HEK293 (cell line): ENCODE data around the gene C1QTNF12.
A peak's percentile ranks its signal among the peaks of the same experiment; 100 is the strongest.

Experiments
- SCRT2 ChIP-seq: fragments of 450-650 bp; formaldehyde crosslinking; IDR thresholded peaks from 2 replicates; pipeline ENCODE4 v1.5.1; 2016; ENCODE audit warnings: missing biosample characterization, missing genetic modification characterization
- SP7 ChIP-seq: fragments of 450-650 bp; formaldehyde crosslinking; IDR thresholded peaks from 2 replicates; pipeline ENCODE4 v1.5.1; 2016; ENCODE audit warnings: missing biosample characterization, missing genetic modification characterization
- TCF7L2 ChIP-seq: IDR thresholded peaks from 2 replicates; pipeline ENCODE4 v1.6.1; 2011; ENCODE audit warnings: low read depth, mild to moderate bottlenecking, inconsistent platforms, low read length, moderate library complexity, borderline replicate concordance
- ZEB2 ChIP-seq: fragments of 450-650 bp; formaldehyde crosslinking; IDR thresholded peaks from 2 replicates; pipeline ENCODE4 v1.5.1; 2016; ENCODE audit warnings: missing biosample characterization, missing genetic modification characterization
- ZNF133 ChIP-seq: fragments of 450-650 bp; formaldehyde crosslinking; IDR thresholded peaks from 2 replicates; pipeline ENCODE4 v1.5.1; 2016; ENCODE audit warnings: missing biosample characterization, missing genetic modification characterization
- ZNF248 ChIP-seq: fragments of 450-650 bp; formaldehyde crosslinking; IDR thresholded peaks from 2 replicates; pipeline ENCODE4 v1.5.1; 2017; ENCODE audit warnings: missing biosample characterization, missing genetic modification characterization
- ZNF529 ChIP-seq: fragments of 450-650 bp; formaldehyde crosslinking; IDR thresholded peaks from 2 replicates; pipeline ENCODE4 v1.5.1; 2017; ENCODE audit warnings: missing genetic modification characterization, missing biosample characterization; ENCODE audit not compliant: insufficient replicate concordance
- ZNF530 ChIP-seq: fragments of 450-650 bp; formaldehyde crosslinking; IDR thresholded peaks from 2 replicates; pipeline ENCODE4 v1.5.1; 2016; ENCODE audit warnings: low read depth, missing biosample characterization, missing genetic modification characterization
- ZNF670 ChIP-seq: fragments of 450-650 bp; formaldehyde crosslinking; IDR thresholded peaks from 2 replicates; pipeline ENCODE4 v1.5.1; 2016; ENCODE audit warnings: missing biosample characterization, missing genetic modification characterization, low read depth
- ZNF792 ChIP-seq: fragments of 450-650 bp; formaldehyde crosslinking; IDR thresholded peaks from 2 replicates; pipeline ENCODE4 v1.5.1; 2016; ENCODE audit warnings: missing biosample characterization, missing genetic modification characterization
- ZSCAN16 ChIP-seq: fragments of 450-650 bp; formaldehyde crosslinking; IDR thresholded peaks from 2 replicates; pipeline ENCODE4 v1.5.1; 2016; ENCODE audit warnings: missing biosample characterization, missing genetic modification characterization
- TF ChIP-seq, protein P1 (sequence below): fragments of 450-650 bp; formaldehyde crosslinking; conservative IDR thresholded peaks from 2 replicates; pipeline ENCODE4 v1.5.1; 2016; ENCODE audit warnings: low read depth, missing biosample characterization, missing genetic modification characterization
- TF ChIP-seq, protein P2 (sequence below): fragments of 450-650 bp; formaldehyde crosslinking; IDR thresholded peaks from 2 replicates; pipeline ENCODE4 v1.5.1; 2016; ENCODE audit warnings: missing biosample characterization, missing genetic modification characterization, low read depth
- TF ChIP-seq, protein P3 (sequence below): fragments of 450-650 bp; formaldehyde crosslinking; IDR thresholded peaks from 2 replicates; pipeline ENCODE4 v1.5.1; 2016; ENCODE audit warnings: missing biosample characterization, missing genetic modification characterization
- TF ChIP-seq, protein P4 (sequence below): fragments of 450-650 bp; formaldehyde crosslinking; optimal IDR thresholded peaks from 2 replicates; pipeline ENCODE3; 2016; ENCODE audit warnings: missing biosample characterization, mild to moderate bottlenecking, missing genetic modification characterization
- TF ChIP-seq, protein P5 (sequence below): fragments of 450-650 bp; formaldehyde crosslinking; IDR thresholded peaks from 2 replicates; pipeline ENCODE4 v1.5.1; 2016; ENCODE audit warnings: missing biosample characterization, missing genetic modification characterization
- TF ChIP-seq, protein P6 (sequence below): fragments of 450-650 bp; formaldehyde crosslinking; IDR thresholded peaks from 2 replicates; pipeline ENCODE4 v1.5.1; 2016; ENCODE audit warnings: missing biosample characterization, missing genetic modification characterization
- TF ChIP-seq, protein P7 (sequence below): fragments of 450-650 bp; formaldehyde crosslinking; IDR thresholded peaks from 2 replicates; pipeline ENCODE4 v1.5.1; 2016; ENCODE audit warnings: missing biosample characterization, missing genetic modification characterization
- TF ChIP-seq, protein P8 (sequence below): fragments of 450-650 bp; IDR thresholded peaks from 2 replicates; pipeline ENCODE4 v1.5.1; 2018; ENCODE audit warnings: missing biosample characterization, mild to moderate bottlenecking, missing genetic modification characterization

Gene C1QTNF12

DNA sequence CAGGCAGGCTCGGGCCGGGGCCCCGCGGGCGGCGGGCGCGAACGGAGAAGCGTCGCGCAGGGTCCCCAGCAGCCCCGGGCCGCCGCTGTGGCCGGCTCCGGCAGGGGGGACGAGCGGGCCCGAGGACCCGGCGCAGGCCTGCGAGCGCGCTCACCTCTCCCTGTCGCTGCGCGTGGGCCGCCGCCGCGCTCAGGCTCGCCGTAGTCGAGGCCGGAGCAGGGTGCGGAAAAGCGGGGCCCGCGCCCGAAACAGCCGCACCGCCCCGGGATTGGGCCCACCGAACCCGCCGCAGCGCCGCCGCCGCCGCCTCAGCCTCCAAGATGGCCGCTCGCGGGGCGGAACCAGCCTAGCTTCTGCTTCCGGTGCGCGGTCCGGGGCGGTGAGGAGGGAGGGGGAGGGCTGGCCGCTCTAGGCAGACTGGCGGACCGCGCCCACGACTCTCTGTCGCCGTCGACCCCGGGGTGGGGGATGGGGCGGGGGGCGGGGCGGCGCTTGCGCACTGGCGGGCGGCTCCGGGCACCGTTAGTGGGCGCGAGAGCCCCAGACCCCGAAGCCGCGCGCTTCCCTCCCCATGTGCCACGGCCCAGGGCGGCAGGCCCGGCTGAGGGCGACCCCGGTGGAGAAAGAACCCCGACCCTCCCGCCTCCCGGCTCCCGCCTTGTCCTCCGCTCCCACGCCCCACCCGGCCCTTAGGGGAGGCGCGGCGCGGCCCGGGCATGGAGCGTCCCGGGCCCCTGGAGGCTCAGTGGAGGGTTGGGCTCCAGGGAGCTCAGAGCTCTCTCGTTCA is 27.2 kb upstream of the C1QTNF12 start, which contains the start of gene UBE2J2 (continued):
- TF ChIP-seq, protein P1, sequence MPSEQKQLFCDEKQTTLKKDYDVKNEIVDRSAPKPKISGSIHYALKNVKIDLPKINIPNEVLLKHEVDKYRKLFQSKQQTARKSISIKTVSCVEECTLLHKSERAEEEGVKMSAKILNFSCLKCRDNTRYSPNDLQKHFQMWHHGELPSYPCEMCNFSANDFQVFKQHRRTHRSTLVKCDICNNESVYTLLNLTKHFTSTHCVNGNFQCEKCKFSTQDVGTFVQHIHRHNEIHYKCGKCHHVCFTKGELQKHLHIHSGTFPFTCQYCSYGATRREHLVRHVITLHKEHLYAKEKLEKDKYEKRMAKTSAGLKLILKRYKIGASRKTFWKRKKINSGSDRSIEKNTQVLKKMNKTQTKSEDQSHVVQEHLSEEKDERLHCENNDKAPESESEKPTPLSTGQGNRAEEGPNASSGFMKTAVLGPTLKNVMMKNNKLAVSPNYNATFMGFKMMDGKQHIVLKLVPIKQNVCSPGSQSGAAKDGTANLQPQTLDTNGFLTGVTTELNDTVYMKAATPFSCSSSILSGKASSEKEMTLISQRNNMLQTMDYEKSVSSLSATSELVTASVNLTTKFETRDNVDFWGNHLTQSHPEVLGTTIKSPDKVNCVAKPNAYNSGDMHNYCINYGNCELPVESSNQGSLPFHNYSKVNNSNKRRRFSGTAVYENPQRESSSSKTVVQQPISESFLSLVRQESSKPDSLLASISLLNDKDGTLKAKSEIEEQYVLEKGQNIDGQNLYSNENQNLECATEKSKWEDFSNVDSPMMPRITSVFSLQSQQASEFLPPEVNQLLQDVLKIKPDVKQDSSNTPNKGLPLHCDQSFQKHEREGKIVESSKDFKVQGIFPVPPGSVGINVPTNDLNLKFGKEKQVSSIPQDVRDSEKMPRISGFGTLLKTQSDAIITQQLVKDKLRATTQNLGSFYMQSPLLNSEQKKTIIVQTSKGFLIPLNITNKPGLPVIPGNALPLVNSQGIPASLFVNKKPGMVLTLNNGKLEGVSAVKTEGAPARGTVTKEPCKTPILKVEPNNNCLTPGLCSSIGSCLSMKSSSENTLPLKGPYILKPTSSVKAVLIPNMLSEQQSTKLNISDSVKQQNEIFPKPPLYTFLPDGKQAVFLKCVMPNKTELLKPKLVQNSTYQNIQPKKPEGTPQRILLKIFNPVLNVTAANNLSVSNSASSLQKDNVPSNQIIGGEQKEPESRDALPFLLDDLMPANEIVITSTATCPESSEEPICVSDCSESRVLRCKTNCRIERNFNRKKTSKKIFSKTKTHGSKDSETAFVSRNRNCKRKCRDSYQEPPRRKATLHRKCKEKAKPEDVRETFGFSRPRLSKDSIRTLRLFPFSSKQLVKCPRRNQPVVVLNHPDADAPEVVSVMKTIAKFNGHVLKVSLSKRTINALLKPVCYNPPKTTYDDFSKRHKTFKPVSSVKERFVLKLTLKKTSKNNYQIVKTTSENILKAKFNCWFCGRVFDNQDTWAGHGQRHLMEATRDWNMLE (tag by site-specific recombination): peak; percentile 71; the same call in 1 of the 2 replicates
- TF ChIP-seq ZEB2 (tag by site-specific recombination) (peak; percentile 69; the same call in 1 of the 2 replicates), ZNF792 (tag by site-specific recombination) (no peak), TCF7L2 (no peak), ZNF248 (tag by site-specific recombination) (no peak), ZSCAN16 (tag by site-specific recombination) (no peak), ZNF670 (tag by site-specific recombination) (no peak), SCRT2 (no peak), ZNF530 (tag by site-specific recombination) (no peak), SP7 (0 out of 2 replicates have a peak, but pooled peaks have one; percentile 27), ZNF133 (tag by site-specific recombination) (no peak), ZNF529 (tag by site-specific recombination) (no peak)
- TF ChIP-seq, protein P2, sequence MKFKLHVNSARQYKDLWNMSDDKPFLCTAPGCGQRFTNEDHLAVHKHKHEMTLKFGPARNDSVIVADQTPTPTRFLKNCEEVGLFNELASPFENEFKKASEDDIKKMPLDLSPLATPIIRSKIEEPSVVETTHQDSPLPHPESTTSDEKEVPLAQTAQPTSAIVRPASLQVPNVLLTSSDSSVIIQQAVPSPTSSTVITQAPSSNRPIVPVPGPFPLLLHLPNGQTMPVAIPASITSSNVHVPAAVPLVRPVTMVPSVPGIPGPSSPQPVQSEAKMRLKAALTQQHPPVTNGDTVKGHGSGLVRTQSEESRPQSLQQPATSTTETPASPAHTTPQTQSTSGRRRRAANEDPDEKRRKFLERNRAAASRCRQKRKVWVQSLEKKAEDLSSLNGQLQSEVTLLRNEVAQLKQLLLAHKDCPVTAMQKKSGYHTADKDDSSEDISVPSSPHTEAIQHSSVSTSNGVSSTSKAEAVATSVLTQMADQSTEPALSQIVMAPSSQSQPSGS (tag by site-specific recombination): no peak
- TF ChIP-seq, protein P3, sequence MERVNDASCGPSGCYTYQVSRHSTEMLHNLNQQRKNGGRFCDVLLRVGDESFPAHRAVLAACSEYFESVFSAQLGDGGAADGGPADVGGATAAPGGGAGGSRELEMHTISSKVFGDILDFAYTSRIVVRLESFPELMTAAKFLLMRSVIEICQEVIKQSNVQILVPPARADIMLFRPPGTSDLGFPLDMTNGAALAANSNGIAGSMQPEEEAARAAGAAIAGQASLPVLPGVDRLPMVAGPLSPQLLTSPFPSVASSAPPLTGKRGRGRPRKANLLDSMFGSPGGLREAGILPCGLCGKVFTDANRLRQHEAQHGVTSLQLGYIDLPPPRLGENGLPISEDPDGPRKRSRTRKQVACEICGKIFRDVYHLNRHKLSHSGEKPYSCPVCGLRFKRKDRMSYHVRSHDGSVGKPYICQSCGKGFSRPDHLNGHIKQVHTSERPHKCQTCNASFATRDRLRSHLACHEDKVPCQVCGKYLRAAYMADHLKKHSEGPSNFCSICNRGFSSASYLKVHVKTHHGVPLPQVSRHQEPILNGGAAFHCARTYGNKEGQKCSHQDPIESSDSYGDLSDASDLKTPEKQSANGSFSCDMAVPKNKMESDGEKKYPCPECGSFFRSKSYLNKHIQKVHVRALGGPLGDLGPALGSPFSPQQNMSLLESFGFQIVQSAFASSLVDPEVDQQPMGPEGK (tag by site-specific recombination): peak; percentile 51
- TF ChIP-seq, protein P4, sequence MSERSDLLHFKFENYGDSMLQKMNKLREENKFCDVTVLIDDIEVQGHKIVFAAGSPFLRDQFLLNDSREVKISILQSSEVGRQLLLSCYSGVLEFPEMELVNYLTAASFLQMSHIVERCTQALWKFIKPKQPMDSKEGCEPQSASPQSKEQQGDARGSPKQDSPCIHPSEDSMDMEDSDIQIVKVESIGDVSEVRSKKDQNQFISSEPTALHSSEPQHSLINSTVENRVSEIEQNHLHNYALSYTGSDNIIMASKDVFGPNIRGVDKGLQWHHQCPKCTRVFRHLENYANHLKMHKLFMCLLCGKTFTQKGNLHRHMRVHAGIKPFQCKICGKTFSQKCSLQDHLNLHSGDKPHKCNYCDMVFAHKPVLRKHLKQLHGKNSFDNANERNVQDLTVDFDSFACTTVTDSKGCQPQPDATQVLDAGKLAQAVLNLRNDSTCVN (tag by site-specific recombination): peak; percentile 62
- TF ChIP-seq, protein P5, sequence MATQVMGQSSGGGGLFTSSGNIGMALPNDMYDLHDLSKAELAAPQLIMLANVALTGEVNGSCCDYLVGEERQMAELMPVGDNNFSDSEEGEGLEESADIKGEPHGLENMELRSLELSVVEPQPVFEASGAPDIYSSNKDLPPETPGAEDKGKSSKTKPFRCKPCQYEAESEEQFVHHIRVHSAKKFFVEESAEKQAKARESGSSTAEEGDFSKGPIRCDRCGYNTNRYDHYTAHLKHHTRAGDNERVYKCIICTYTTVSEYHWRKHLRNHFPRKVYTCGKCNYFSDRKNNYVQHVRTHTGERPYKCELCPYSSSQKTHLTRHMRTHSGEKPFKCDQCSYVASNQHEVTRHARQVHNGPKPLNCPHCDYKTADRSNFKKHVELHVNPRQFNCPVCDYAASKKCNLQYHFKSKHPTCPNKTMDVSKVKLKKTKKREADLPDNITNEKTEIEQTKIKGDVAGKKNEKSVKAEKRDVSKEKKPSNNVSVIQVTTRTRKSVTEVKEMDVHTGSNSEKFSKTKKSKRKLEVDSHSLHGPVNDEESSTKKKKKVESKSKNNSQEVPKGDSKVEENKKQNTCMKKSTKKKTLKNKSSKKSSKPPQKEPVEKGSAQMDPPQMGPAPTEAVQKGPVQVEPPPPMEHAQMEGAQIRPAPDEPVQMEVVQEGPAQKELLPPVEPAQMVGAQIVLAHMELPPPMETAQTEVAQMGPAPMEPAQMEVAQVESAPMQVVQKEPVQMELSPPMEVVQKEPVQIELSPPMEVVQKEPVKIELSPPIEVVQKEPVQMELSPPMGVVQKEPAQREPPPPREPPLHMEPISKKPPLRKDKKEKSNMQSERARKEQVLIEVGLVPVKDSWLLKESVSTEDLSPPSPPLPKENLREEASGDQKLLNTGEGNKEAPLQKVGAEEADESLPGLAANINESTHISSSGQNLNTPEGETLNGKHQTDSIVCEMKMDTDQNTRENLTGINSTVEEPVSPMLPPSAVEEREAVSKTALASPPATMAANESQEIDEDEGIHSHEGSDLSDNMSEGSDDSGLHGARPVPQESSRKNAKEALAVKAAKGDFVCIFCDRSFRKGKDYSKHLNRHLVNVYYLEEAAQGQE (tag by site-specific recombination): no peak
- TF ChIP-seq, protein P6, sequence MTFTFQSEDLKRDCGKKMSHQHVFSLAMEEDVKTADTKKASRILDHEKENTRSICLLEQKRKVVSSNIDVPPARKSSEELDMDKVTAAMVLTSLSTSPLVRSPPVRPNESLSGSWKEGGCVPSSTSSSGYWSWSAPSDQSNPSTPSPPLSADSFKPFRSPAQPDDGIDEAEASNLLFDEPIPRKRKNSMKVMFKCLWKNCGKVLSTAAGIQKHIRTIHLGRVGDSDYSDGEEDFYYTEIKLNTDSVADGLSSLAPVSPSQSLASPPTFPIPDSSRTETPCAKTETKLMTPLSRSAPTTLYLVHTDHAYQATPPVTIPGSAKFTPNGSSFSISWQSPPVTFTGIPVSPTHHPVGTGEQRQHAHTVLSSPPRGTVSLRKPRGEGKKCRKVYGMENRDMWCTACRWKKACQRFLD (tag by site-specific recombination): no peak
- TF ChIP-seq, protein P7, sequence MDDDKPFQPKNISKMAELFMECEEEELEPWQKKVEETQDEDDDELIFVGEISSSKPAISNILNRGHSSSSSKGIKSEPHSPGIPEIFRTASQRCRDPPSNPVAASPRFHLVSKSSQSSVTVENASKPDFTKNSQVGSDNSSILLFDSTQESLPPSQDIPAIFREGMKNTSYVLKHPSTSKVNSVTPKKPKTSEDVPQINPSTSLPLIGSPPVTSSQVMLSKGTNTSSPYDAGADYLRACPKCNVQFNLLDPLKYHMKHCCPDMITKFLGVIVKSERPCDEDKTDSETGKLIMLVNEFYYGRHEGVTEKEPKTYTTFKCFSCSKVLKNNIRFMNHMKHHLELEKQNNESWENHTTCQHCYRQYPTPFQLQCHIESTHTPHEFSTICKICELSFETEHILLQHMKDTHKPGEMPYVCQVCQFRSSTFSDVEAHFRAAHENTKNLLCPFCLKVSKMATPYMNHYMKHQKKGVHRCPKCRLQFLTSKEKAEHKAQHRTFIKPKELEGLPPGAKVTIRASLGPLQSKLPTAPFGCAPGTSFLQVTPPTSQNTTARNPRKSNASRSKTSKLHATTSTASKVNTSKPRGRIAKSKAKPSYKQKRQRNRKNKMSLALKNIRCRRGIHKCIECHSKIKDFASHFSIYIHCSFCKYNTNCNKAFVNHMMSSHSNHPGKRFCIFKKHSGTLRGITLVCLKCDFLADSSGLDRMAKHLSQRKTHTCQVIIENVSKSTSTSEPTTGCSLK (tag by site-specific recombination): no peak
- TF ChIP-seq, protein P8, sequence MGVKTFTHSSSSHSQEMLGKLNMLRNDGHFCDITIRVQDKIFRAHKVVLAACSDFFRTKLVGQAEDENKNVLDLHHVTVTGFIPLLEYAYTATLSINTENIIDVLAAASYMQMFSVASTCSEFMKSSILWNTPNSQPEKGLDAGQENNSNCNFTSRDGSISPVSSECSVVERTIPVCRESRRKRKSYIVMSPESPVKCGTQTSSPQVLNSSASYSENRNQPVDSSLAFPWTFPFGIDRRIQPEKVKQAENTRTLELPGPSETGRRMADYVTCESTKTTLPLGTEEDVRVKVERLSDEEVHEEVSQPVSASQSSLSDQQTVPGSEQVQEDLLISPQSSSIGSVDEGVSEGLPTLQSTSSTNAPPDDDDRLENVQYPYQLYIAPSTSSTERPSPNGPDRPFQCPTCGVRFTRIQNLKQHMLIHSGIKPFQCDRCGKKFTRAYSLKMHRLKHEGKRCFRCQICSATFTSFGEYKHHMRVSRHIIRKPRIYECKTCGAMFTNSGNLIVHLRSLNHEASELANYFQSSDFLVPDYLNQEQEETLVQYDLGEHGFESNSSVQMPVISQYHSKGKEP (tag by site-specific recombination): no peak
